ENCODE data around the gene OR51T1. TPM values are rescaled to one million over a fixed set of nuclear protein-coding genes. Genes with fewer than 3 reads are reported as not detected.

Gene OR51T1
- polyA plus RNA-seq, 1 donor from 2014 or later = not detected

- H3K9me2 ChIP-seq (ENCODE audit: insufficient read depth, low read length) = no peaks in the 10 kb centered on the region
- H3K27me3 ChIP-seq (ENCODE audit: insufficient read depth, low read depth, low read length) = no peaks in the 10 kb centered on the region
- H3K9me3 ChIP-seq (ENCODE audit: low read length) = no peaks in the 10 kb centered on the region
- no peak overlapping the region for H3K27ac ChIP-seq (ENCODE audit: low read length)
- H4K20me1 ChIP-seq (ENCODE audit: insufficient read depth) = no peaks in the 10 kb centered on the region
- H3K4me3 ChIP-seq (ENCODE audit: low read length) = no peak overlapping the region
- H3K79me2 ChIP-seq (replicated peaks; ENCODE audit: insufficient read depth, low read length) = no peaks in the 10 kb centered on the region
- TF ChIP-seq EZH2 (IDR thresholded peaks at IDR 0.05; ENCODE audit: borderline replicate concordance, insufficient read depth, low read length, poor library complexity, severe bottlenecking) = no peak
- TF ChIP-seq TAF1 (IDR thresholded peaks at IDR 0.05; ENCODE audit: low read depth) = no peak
- no peak for TF ChIP-seq SMC3 (conservative IDR thresholded peaks at IDR 0.05; ENCODE audit: poor library complexity)
- TF ChIP-seq, protein P1, sequence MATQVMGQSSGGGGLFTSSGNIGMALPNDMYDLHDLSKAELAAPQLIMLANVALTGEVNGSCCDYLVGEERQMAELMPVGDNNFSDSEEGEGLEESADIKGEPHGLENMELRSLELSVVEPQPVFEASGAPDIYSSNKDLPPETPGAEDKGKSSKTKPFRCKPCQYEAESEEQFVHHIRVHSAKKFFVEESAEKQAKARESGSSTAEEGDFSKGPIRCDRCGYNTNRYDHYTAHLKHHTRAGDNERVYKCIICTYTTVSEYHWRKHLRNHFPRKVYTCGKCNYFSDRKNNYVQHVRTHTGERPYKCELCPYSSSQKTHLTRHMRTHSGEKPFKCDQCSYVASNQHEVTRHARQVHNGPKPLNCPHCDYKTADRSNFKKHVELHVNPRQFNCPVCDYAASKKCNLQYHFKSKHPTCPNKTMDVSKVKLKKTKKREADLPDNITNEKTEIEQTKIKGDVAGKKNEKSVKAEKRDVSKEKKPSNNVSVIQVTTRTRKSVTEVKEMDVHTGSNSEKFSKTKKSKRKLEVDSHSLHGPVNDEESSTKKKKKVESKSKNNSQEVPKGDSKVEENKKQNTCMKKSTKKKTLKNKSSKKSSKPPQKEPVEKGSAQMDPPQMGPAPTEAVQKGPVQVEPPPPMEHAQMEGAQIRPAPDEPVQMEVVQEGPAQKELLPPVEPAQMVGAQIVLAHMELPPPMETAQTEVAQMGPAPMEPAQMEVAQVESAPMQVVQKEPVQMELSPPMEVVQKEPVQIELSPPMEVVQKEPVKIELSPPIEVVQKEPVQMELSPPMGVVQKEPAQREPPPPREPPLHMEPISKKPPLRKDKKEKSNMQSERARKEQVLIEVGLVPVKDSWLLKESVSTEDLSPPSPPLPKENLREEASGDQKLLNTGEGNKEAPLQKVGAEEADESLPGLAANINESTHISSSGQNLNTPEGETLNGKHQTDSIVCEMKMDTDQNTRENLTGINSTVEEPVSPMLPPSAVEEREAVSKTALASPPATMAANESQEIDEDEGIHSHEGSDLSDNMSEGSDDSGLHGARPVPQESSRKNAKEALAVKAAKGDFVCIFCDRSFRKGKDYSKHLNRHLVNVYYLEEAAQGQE (IDR thresholded peaks at IDR 0.05; ENCODE audit: borderline replicate concordance) = no peak
- TF ChIP-seq POLR2AphosphoS5 (IDR thresholded peaks at IDR 0.05) = peak; percentile 67
- no peak for TF ChIP-seq CTCF (IDR thresholded peaks at IDR 0.05; ENCODE audit: poor library complexity, severe bottlenecking)
- TF ChIP-seq EP300 (conservative IDR thresholded peaks at IDR 0.05; ENCODE audit: poor library complexity, severe bottlenecking) = peak; percentile 69
- TF ChIP-seq MXI1 (conservative IDR thresholded peaks at IDR 0.05; ENCODE audit: poor library complexity, severe bottlenecking) = no peak
- H3F3A ChIP-seq (ENCODE audit: insufficient read depth, low read length, poor library complexity, severe bottlenecking) = no peaks in the 10 kb centered on the region
- H3K9ac ChIP-seq (ENCODE audit: low read length) = no peak overlapping the region
- no peaks in the 10 kb centered on the region for H3K36me3 ChIP-seq (ENCODE audit: insufficient read depth, low read length)
- no peak overlapping the region for H3K4me2 ChIP-seq (ENCODE audit: low read length)
- H2AFZ ChIP-seq (ENCODE audit: low read depth, low read length) = no peak overlapping the region
These were observed 15.8 kb upstream of the OR51T1 start for GRCh38 chr11:4865855-4866254.

DNA sequence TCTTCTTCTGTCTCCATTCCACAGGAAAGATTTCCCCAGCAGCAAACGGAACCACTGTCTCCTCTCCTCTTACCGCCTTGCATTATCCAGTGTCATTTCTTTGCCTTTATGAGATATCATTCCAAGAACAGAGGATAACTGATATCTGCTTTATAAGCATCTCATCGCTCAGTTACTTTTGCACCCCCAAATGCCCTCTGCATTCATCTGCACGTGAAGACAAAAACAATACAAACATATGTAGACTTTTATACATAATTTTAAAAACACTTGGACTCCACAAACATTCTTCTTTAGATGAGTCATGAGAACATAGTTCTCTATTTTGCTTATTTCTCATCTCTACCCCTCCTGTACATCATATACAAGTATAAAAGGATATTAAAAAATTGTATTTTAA lies 512 bp upstream of the OR51T1 start:
- Histone ChIP-seq H3K4me3 (ENCODE audit: low read length) (no peak overlapping the region), H3K27me3 (ENCODE audit: insufficient read depth, low read depth, low read length) (no peaks in the 10 kb centered on the region), H3K79me2 (replicated peaks; ENCODE audit: insufficient read depth, low read length) (no peaks in the 10 kb centered on the region), H3K9ac (ENCODE audit: low read length) (no peak overlapping the region), H3K36me3 (ENCODE audit: insufficient read depth, low read length) (no peaks in the 10 kb centered on the region), H3K27ac (ENCODE audit: low read length) (no peak overlapping the region), H3K4me2 (ENCODE audit: low read length) (no peak overlapping the region), H2AFZ (ENCODE audit: low read depth, low read length) (no peak overlapping the region), H3K9me2 (ENCODE audit: insufficient read depth, low read length) (no peaks in the 10 kb centered on the region), H3F3A (ENCODE audit: insufficient read depth, low read length, poor library complexity, severe bottlenecking) (no peaks in the 10 kb centered on the region), H3K9me3 (ENCODE audit: low read length) (no peaks in the 10 kb centered on the region), H4K20me1 (ENCODE audit: insufficient read depth) (no peaks in the 10 kb centered on the region)
- TF ChIP-seq EP300 (conservative IDR thresholded peaks at IDR 0.05; ENCODE audit: poor library complexity, severe bottlenecking) = no peak
- TF ChIP-seq, protein P1 (IDR thresholded peaks at IDR 0.05; ENCODE audit: borderline replicate concordance) = no peak

Data from neural cell (in vitro differentiated cells).